Neural progenitor cell (in vitro differentiated cells): ENCODE measurements around the gene RPL32. TPM values are rescaled to one million over a fixed set of nuclear protein-coding genes. Genes with fewer than 3 reads are reported as not detected.
A peak's percentile ranks its signal among the peaks of the same experiment; 100 is the strongest.
"Not testable (repeated sequence)": the region's sequence is repeated elsewhere in the genome, so short reads cannot be mapped to it uniquely, and the experiment has no call there.

Source experiments
- DNase-seq: peaks from one replicate; pipeline ENCODE4 v3.0.0-alpha.2; 2016; ENCODE audit warnings: low spot score
- H2AFZ ChIP-seq: fragments of 200-600 bp; sonication (generic); replicated peaks from 2 replicates; pipeline ENCODE4 v1.6.1; 2016; ENCODE audit warnings: antibody characterized with exemption
- H3F3A ChIP-seq: fragments of 200-600 bp; sonication (generic); 2 replicates; pipeline ENCODE4 v1.6.1; 2016; ENCODE audit warnings: antibody characterized with exemption, low read depth
- H3K27ac ChIP-seq: fragments of 200-600 bp; sonication (generic); 2 replicates; pipeline ENCODE4 v1.5.1; 2016; ENCODE audit warnings: mild to moderate bottlenecking
- H3K27me3 ChIP-seq: fragments of 200-600 bp; sonication (generic); 2 replicates; pipeline ENCODE4 v1.6.1; 2016; ENCODE audit warnings: mild to moderate bottlenecking, moderate library complexity
- H3K36me3 ChIP-seq: fragments of 200-600 bp; sonication (generic); 2 replicates; pipeline ENCODE4 v1.5.1; 2016
- H3K4me1 ChIP-seq: fragments of 200-600 bp; sonication (generic); 2 replicates; pipeline ENCODE4 v1.6.1; 2016; ENCODE audit warnings: mixed run types
- H3K4me2 ChIP-seq: fragments of 200-600 bp; sonication (generic); 2 replicates; pipeline ENCODE4 v1.6.1; 2016
- H3K4me3 ChIP-seq: fragments of 200-600 bp; sonication (generic); 2 replicates; pipeline ENCODE4 v1.5.1; 2016
- H3K79me2 ChIP-seq: fragments of 200-600 bp; sonication (generic); 2 replicates; pipeline ENCODE4 v1.6.1; 2016; ENCODE audit warnings: low read depth
- H3K9ac ChIP-seq: fragments of 200-600 bp; sonication (generic); 2 replicates; pipeline ENCODE4 v1.6.1; 2016
- H3K9me3 ChIP-seq: fragments of 200-600 bp; sonication (generic); 2 replicates; pipeline ENCODE4 v1.5.1; 2016; ENCODE audit warnings: low read depth
- H4K20me1 ChIP-seq: fragments of 200-600 bp; sonication (generic); 2 replicates; pipeline ENCODE4 v1.6.1; 2016; ENCODE audit warnings: low read depth
- H3K27ac Mint-ChIP-seq: 3 replicates; pipeline ENCODE4 v1.8.0; 2021; ENCODE audit warnings: mixed read lengths
- H3K27me3 Mint-ChIP-seq: 2 replicates; pipeline ENCODE4 v1.8.0; 2022; ENCODE audit warnings: low read depth, mild to moderate bottlenecking, inconsistent platforms, moderate library complexity, mixed read lengths; ENCODE audit not compliant: insufficient read depth
- H3K36me3 Mint-ChIP-seq: 3 replicates; pipeline ENCODE4 v1.8.0; 2021; ENCODE audit warnings: mixed read lengths
- H3K4me1 Mint-ChIP-seq: 3 replicates; pipeline ENCODE4 v1.8.0; 2021; ENCODE audit warnings: mixed read lengths
- H3K4me3 Mint-ChIP-seq: 3 replicates; pipeline ENCODE4 v1.8.0; 2021; ENCODE audit warnings: mild to moderate bottlenecking, moderate library complexity, mixed read lengths
- H3K9me3 Mint-ChIP-seq: 3 replicates; pipeline ENCODE4 v1.8.0; 2020; ENCODE audit warnings: mixed read lengths
- EZH2 ChIP-seq: fragments of 200-600 bp; sonication (generic); IDR thresholded peaks from 2 replicates; pipeline ENCODE4 v1.6.1; 2017; ENCODE audit warnings: antibody characterized with exemption, mild to moderate bottlenecking, moderate library complexity
- EZH2phosphoT487 ChIP-seq: fragments of 200-600 bp; sonication (generic); IDR thresholded peaks from 2 replicates; pipeline ENCODE4 v1.6.1; 2017; ENCODE audit warnings: antibody characterized with exemption
- total RNA-seq: library from RNA; depleted of rRNA; stranded (reverse); fragments of >200 nt; gene quantifications from 2 replicates; pipeline ENCODE4 v1.2.3, GENCODE V29; 2015; ENCODE audit warnings: low replicate concordance
- TF ChIP-seq, protein P1 (sequence below): fragments of 200-600 bp; sonication (generic); IDR thresholded peaks from 2 replicates; pipeline ENCODE4 v1.5.1; 2017; ENCODE audit warnings: antibody characterized with exemption, mild to moderate bottlenecking

The RPL32 gene
- total RNA-seq, 1 donor from 2014 or later: 2,309 TPM

DNA sequence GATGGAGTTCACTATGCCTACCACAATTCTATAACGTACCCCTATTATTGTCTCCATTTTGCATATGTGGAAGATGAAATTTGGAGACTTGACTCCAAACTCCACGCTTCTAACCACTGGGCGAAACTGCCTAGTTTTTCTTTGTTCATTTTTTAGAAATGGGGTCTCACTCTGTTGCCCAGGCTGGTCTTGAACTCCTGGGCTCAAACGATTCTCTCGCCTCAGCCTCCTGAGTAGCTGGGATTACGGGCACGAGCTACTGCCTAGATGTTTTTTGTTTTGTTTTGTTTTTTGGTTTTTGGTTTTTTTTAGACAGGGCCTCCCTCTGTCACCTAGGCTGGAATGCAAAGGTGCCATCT is 584 bp upstream of the RPL32 start:
- peak overlapping the region; percentile 100 for H3K27ac Mint-ChIP-seq
- TF ChIP-seq EZH2 (no peak), EZH2phosphoT487 (no peak)
- TF ChIP-seq, protein P1, sequence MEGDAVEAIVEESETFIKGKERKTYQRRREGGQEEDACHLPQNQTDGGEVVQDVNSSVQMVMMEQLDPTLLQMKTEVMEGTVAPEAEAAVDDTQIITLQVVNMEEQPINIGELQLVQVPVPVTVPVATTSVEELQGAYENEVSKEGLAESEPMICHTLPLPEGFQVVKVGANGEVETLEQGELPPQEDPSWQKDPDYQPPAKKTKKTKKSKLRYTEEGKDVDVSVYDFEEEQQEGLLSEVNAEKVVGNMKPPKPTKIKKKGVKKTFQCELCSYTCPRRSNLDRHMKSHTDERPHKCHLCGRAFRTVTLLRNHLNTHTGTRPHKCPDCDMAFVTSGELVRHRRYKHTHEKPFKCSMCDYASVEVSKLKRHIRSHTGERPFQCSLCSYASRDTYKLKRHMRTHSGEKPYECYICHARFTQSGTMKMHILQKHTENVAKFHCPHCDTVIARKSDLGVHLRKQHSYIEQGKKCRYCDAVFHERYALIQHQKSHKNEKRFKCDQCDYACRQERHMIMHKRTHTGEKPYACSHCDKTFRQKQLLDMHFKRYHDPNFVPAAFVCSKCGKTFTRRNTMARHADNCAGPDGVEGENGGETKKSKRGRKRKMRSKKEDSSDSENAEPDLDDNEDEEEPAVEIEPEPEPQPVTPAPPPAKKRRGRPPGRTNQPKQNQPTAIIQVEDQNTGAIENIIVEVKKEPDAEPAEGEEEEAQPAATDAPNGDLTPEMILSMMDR: no peak
- H2AFZ ChIP-seq: peak overlapping the region; percentile 78
- H3K36me3 Mint-ChIP-seq: peaks cover 32% of the 10 kb centered on the region
- H3F3A ChIP-seq: peaks cover 16% of the 10 kb centered on the region
- peaks cover 42% of the 10 kb centered on the region for H4K20me1 ChIP-seq
- H3K9me3 Mint-ChIP-seq: no peaks in the 10 kb centered on the region
- H3K9me3 ChIP-seq: no peaks in the 10 kb centered on the region
- no peak overlapping the region for H3K27ac ChIP-seq
- no peaks in the 10 kb centered on the region for H3K27me3 ChIP-seq
- DNase-seq: no peak
- H3K36me3 ChIP-seq: peaks cover 23% of the 10 kb centered on the region
- H3K4me1 ChIP-seq: peaks cover 31% of the 10 kb centered on the region
- H3K4me3 ChIP-seq: peak overlapping the region; percentile 86
- H3K27me3 Mint-ChIP-seq: no peaks in the 10 kb centered on the region
- H3K4me2 ChIP-seq: peak overlapping the region; percentile 24
- H3K79me2 ChIP-seq: peaks cover 44% of the 10 kb centered on the region
- peak overlapping the region; percentile 97 for H3K4me3 Mint-ChIP-seq
- no peak overlapping the region for H3K9ac ChIP-seq
- H3K4me1 Mint-ChIP-seq: peaks cover 25% of the 10 kb centered on the region

DNA sequence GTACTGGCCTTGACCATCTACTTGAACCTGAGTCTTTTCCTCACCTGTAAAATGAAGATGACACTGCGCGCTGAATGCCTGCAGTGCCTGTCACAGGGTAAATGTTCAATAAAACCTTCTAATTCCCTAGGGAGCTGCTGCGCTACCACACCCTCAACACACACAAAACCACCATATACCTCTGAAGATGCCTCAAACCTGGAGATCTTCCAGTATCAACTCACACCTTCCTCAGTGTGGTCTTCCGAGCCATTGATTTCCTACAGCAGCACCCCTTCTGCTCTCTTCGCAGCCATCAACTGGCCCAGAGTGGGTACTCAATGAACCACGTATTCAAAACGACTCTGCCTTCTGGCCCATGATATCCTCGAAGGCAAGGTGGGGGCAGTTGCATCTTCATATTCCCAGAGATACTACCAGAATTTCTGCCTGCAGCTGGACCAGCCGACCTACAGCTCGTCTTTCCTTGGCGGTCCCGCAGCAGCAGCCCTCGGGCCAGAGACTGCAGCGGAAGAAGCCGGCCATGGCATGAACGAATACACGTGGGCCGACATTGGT is 695 bp downstream of the RPL32 start:
- Mint-ChIP-seq H3K36me3 (peaks cover 40% of the 10 kb centered on the region), H3K9me3 (no peaks in the 10 kb centered on the region)
- TF ChIP-seq EZH2: no peak
- TF ChIP-seq, protein P1: no peak
- TF ChIP-seq EZH2phosphoT487: no peak

DNA sequence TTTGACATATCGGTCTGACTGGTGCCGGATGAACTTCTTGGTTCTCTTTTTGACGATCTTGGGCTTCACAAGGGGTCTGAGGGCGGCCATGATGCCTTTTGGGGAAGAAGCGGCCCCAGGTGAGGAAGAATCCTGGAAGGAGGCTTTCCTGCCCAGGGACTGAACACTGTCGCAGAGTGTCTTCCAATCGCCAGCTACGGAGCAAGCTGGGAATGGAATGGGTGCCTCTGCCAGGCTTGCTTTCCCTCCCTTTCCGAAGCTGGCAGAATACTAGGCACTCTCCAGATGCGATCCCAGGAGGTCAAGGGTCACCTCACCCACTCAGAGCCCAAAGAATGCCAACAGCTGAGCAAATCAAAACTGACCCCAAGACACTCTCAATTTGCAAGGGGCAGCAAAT is 1.2 kb downstream of the RPL32 start:
- Histone ChIP-seq H3K9ac (peak overlapping the region; percentile 99), H3K79me2 (peaks cover 54% of the 10 kb centered on the region), H3K36me3 (peaks cover 23% of the 10 kb centered on the region), H4K20me1 (peaks cover 60% of the 10 kb centered on the region), H3K4me3 (peak overlapping the region; percentile 86), H3K4me1 (peaks cover 31% of the 10 kb centered on the region), H3K4me2 (peak overlapping the region; percentile 91), H3F3A (peaks cover 33% of the 10 kb centered on the region)
- H3K27ac ChIP-seq, H3K27ac Mint-ChIP-seq, DNase-seq, H3K27me3 ChIP-seq, H3K9me3 Mint-ChIP-seq, H2AFZ ChIP-seq, H3K9me3 ChIP-seq, H3K27me3 Mint-ChIP-seq: not testable (repeated sequence)
- H3K4me3 Mint-ChIP-seq: peak overlapping the region; percentile 97
- peaks cover 25% of the 10 kb centered on the region for H3K4me1 Mint-ChIP-seq
- peaks cover 42% of the 10 kb centered on the region for H3K36me3 Mint-ChIP-seq

More for the DNA sequence above, 695 bp downstream of the RPL32 start:
- H2AFZ ChIP-seq: no peak overlapping the region
- peaks cover 28% of the 10 kb centered on the region for H3F3A ChIP-seq
- H3K79me2 ChIP-seq: peaks cover 54% of the 10 kb centered on the region
- peak overlapping the region; percentile 97 for H3K27ac ChIP-seq
- peaks cover 31% of the 10 kb centered on the region for H3K4me1 ChIP-seq
- peak overlapping the region; percentile 91 for H3K4me2 ChIP-seq
- H3K9me3 ChIP-seq: no peaks in the 10 kb centered on the region
- H3K36me3 ChIP-seq: peaks cover 23% of the 10 kb centered on the region
- H3K4me3 ChIP-seq: peak overlapping the region; percentile 86
- no peak for DNase-seq
- Mint-ChIP-seq H3K27me3 (no peaks in the 10 kb centered on the region), H3K27ac (peak overlapping the region; percentile 100), H3K4me3 (peak overlapping the region; percentile 97), H3K4me1 (peaks cover 25% of the 10 kb centered on the region)
- H3K27me3 ChIP-seq: no peaks in the 10 kb centered on the region
- peak overlapping the region; percentile 99 for H3K9ac ChIP-seq
- peaks cover 55% of the 10 kb centered on the region for H4K20me1 ChIP-seq

DNA sequence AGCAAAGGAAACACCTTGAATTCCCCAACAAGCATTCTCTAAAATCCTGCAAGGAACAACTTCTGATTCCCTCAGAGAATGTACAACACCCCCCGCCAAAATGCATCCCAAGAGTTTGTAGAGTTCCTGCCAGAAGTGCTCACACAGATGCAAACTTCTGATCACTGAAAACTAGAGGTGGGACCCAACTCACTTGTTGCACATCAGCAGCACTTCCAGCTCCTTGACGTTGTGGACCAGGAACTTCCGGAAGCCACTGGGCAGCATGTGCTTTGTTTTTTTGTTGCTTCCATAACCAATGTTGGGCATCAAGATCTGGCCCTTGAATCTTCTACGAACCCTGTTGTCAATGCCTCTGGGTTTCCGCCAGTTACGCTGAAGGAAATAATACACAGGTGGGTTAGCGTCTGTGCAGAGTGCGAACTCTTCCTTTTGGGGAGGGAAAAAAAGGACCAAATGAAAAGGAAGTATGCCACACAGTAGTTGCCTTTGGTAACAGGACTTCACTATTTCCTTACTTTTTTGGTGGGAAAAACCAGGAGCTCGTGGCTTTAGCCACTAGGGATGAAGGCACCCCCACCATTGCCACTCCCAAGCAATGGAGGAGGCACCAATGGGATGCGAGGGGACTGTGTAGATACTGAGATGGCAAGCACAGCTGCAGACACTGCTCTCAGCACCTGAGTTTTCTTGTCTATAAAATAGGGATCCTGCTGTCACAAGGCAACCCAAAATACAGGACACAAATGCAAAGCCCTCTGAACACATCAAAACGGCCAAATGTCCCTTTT is 2.0 kb downstream of the RPL32 start:
- peaks cover 25% of the 10 kb centered on the region for H3K4me1 Mint-ChIP-seq
- H3K36me3 Mint-ChIP-seq: peaks cover 42% of the 10 kb centered on the region
- H4K20me1 ChIP-seq: peaks cover 67% of the 10 kb centered on the region
- no peaks in the 10 kb centered on the region for H3K9me3 ChIP-seq
- peak overlapping the region; percentile 86 for H3K4me3 ChIP-seq
- TF ChIP-seq, protein P1: no peak
- TF ChIP-seq EZH2phosphoT487 (no peak), EZH2 (no peak)
- peaks cover 23% of the 10 kb centered on the region for H3K36me3 ChIP-seq
- no peaks in the 10 kb centered on the region for H3K9me3 Mint-ChIP-seq
- no peaks in the 10 kb centered on the region for H3K27me3 ChIP-seq
- H3K27me3 Mint-ChIP-seq: no peaks in the 10 kb centered on the region
- DNase-seq: no peak
- H3K4me2 ChIP-seq: peak overlapping the region; percentile 91
- peaks cover 41% of the 10 kb centered on the region for H3F3A ChIP-seq
- H3K27ac Mint-ChIP-seq: peak overlapping the region; percentile 29
- no peak overlapping the region for H3K27ac ChIP-seq
- no peak overlapping the region for H2AFZ ChIP-seq
- peaks cover 31% of the 10 kb centered on the region for H3K4me1 ChIP-seq
- H3K9ac ChIP-seq: peak overlapping the region; percentile 99
- H3K4me3 Mint-ChIP-seq: peak overlapping the region; percentile 97
- H3K79me2 ChIP-seq: peaks cover 54% of the 10 kb centered on the region
